SK-N-SH treated with all-trans-retinoic acid at 6 μM for 48 hours (cell line): ENCODE data around the gene VSX2.

Experiments used
- ATAC-seq: fragments of 200-7000 bp; cut with Tn5 transposase; 3 replicates; pipeline ENCODE4 v1.9.1; 2020; ENCODE audit warnings: mild to moderate bottlenecking, moderate library complexity
- ARNTL ChIP-seq: fragments of 450-650 bp; formaldehyde crosslinking; IDR thresholded peaks from 2 replicates; pipeline ENCODE4 v1.5.0; 2020; ENCODE audit warnings: low read depth, mild to moderate bottlenecking, moderate library complexity, borderline replicate concordance
- BACH2 ChIP-seq: fragments of 250-450 bp; sonication (Bioruptor Pico); IDR thresholded peaks from 2 replicates; pipeline ENCODE4 v1.9.0; 2021; ENCODE audit warnings: mild to moderate bottlenecking, borderline replicate concordance
- CSDC2 ChIP-seq: fragments of 250-450 bp; sonication (Bioruptor Pico); IDR thresholded peaks from 2 replicates; pipeline ENCODE4 v1.5.0; 2020; ENCODE audit warnings: mild to moderate bottlenecking, moderate library complexity
- ESRRG ChIP-seq: fragments of 250-450 bp; sonication (Bioruptor Pico); IDR thresholded peaks from 2 replicates; pipeline ENCODE4 v1.6.1; 2021; ENCODE audit warnings: mild to moderate bottlenecking
- GLIS3 ChIP-seq: fragments of 250-450 bp; sonication (Bioruptor Pico); IDR thresholded peaks from 2 replicates; pipeline ENCODE4 v1.5.0; 2020; ENCODE audit warnings: mild to moderate bottlenecking, moderate library complexity
- OSR1 ChIP-seq: fragments of 250-450 bp; sonication (Bioruptor Pico); IDR thresholded peaks from 2 replicates; pipeline ENCODE4 v1.8.0; 2022; ENCODE audit warnings: moderate library complexity, mild to moderate bottlenecking, inconsistent platforms
- RARB ChIP-seq: fragments of 250-450 bp; sonication (Bioruptor Pico); IDR thresholded peaks from 2 replicates; pipeline ENCODE4 v1.8.0; 2021; ENCODE audit warnings: mild to moderate bottlenecking, moderate library complexity
- SNAI2 ChIP-seq: fragments of 250-450 bp; sonication (Bioruptor Pico); IDR thresholded peaks from 2 replicates; pipeline ENCODE4 v1.5.0; 2020; ENCODE audit warnings: mild to moderate bottlenecking, moderate library complexity
- TCF4 ChIP-seq: fragments of 250-450 bp; sonication (Bioruptor Pico); IDR thresholded peaks from 2 replicates; pipeline ENCODE4 v1.8.0; 2021; ENCODE audit warnings: mild to moderate bottlenecking, moderate library complexity, borderline replicate concordance
- TSHZ2 ChIP-seq: fragments of 250-450 bp; sonication (Bioruptor Pico); IDR thresholded peaks from 2 replicates; pipeline ENCODE4 v1.5.0; 2020; ENCODE audit warnings: mild to moderate bottlenecking, moderate library complexity
- ZC3H10 ChIP-seq: fragments of 250-450 bp; sonication (Bioruptor Pico); IDR thresholded peaks from 2 replicates; pipeline ENCODE4 v1.5.1; 2021; ENCODE audit warnings: mild to moderate bottlenecking, moderate library complexity
- ZFP3 ChIP-seq: fragments of 250-450 bp; sonication (Bioruptor Pico); IDR thresholded peaks from 2 replicates; pipeline ENCODE4 v1.5.0; 2020; ENCODE audit warnings: mild to moderate bottlenecking, moderate library complexity
- ZFP30 ChIP-seq: fragments of 450-650 bp; formaldehyde crosslinking; IDR thresholded peaks from 2 replicates; pipeline ENCODE4 v1.5.0; 2022; ENCODE audit warnings: mild to moderate bottlenecking, moderate library complexity
- ZNF565 ChIP-seq: fragments of 450-650 bp; formaldehyde crosslinking; conservative IDR thresholded peaks from 2 replicates; pipeline ENCODE4 v1.5.0; 2020; ENCODE audit warnings: low read depth, mild to moderate bottlenecking, moderate library complexity
- ZNF70 ChIP-seq: fragments of 450-650 bp; formaldehyde crosslinking; IDR thresholded peaks from 2 replicates; pipeline ENCODE4 v1.5.0; 2020; ENCODE audit warnings: mild to moderate bottlenecking, moderate library complexity
- ZNF8 ChIP-seq: fragments of 450-650 bp; formaldehyde crosslinking; IDR thresholded peaks from 2 replicates; pipeline ENCODE4 v1.5.0; 2020; ENCODE audit warnings: mild to moderate bottlenecking, moderate library complexity
- TF ChIP-seq, protein P1 (sequence below): fragments of 250-450 bp; sonication (Bioruptor Pico); IDR thresholded peaks from 2 replicates; pipeline ENCODE4 v1.8.0; 2021; ENCODE audit warnings: low read depth, mild to moderate bottlenecking, moderate library complexity, borderline replicate concordance
- TF ChIP-seq, protein P2 (sequence below): fragments of 250-450 bp; sonication (Bioruptor Pico); IDR thresholded peaks from 2 replicates; pipeline ENCODE4 v1.5.1; 2021; ENCODE audit warnings: mild to moderate bottlenecking, moderate library complexity

VSX2 gene

GRCh38 chr14:74257941-74258763, 18.9 kb downstream of the VSX2 start:
- no peak for TF ChIP-seq ZFP3 (CRISPR knock-in tag)
- no peak for TF ChIP-seq TCF4 (CRISPR knock-in tag)
- TF ChIP-seq ZNF8 (CRISPR knock-in tag) = no peak
- no peak for TF ChIP-seq CSDC2 (CRISPR knock-in tag)
- TF ChIP-seq, protein P1, sequence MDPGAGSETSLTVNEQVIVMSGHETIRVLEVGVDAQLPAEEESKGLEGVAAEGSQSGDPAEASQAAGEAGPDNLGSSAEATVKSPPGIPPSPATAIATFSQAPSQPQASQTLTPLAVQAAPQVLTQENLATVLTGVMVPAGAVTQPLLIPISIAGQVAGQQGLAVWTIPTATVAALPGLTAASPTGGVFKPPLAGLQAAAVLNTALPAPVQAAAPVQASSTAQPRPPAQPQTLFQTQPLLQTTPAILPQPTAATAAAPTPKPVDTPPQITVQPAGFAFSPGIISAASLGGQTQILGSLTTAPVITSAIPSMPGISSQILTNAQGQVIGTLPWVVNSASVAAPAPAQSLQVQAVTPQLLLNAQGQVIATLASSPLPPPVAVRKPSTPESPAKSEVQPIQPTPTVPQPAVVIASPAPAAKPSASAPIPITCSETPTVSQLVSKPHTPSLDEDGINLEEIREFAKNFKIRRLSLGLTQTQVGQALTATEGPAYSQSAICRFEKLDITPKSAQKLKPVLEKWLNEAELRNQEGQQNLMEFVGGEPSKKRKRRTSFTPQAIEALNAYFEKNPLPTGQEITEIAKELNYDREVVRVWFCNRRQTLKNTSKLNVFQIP (CRISPR knock-in tag) = no peak
- TF ChIP-seq GLIS3 = no peak
- no peak for TF ChIP-seq ARNTL (CRISPR knock-in tag)
- no peak for TF ChIP-seq OSR1 (CRISPR knock-in tag)
- no peak for TF ChIP-seq ZNF565 (CRISPR knock-in tag)
- ATAC-seq = peak; percentile 17; the same call in 1 of the 3 replicates

- TF ChIP-seq BACH2 (no peak), TCF4 (CRISPR knock-in tag) (no peak), OSR1 (CRISPR knock-in tag) (no peak), CSDC2 (CRISPR knock-in tag) (no peak), ZFP30 (CRISPR knock-in tag) (no peak), TSHZ2 (CRISPR knock-in tag) (no peak), ZNF565 (CRISPR knock-in tag) (no peak), GLIS3 (no peak), SNAI2 (CRISPR knock-in tag) (no peak), ZNF70 (CRISPR knock-in tag) (no peak), ARNTL (CRISPR knock-in tag) (no peak)
- TF ChIP-seq, protein P1 (CRISPR knock-in tag) = no peak
- TF ChIP-seq, protein P2, sequence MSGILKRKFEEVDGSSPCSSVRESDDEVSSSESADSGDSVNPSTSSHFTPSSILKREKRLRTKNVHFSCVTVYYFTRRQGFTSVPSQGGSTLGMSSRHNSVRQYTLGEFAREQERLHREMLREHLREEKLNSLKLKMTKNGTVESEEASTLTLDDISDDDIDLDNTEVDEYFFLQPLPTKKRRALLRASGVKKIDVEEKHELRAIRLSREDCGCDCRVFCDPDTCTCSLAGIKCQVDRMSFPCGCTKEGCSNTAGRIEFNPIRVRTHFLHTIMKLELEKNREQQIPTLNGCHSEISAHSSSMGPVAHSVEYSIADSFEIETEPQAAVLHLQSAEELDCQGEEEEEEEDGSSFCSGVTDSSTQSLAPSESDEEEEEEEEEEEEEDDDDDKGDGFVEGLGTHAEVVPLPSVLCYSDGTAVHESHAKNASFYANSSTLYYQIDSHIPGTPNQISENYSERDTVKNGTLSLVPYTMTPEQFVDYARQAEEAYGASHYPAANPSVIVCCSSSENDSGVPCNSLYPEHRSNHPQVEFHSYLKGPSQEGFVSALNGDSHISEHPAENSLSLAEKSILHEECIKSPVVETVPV (CRISPR knock-in tag) = no peak
- no peak for ATAC-seq
Observed at GRCh38 chr14:74258764-74259035, 19.5 kb downstream of the VSX2 start.

DNA sequence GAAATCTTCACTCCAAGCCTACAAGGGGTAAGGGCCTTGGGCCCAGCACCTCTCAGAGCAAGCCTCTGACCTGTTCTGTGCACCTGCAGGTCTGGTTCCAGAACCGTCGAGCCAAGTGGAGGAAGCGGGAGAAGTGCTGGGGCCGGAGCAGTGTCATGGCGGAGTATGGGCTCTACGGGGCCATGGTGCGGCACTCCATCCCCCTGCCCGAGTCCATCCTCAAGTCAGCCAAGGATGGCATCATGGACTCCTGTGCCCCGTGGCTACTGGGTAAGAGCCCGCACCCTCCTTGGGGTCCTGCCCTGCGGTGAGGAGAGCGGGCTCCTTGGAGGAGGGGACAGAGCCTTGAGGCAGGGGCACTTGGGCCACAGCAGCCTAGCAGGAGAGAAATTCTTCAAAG, 20.3 kb downstream of the VSX2 start:
- ATAC-seq = no peak
- no peak for TF ChIP-seq RARB
- TF ChIP-seq ZNF565 (CRISPR knock-in tag) = no peak
- TF ChIP-seq ZFP30 (CRISPR knock-in tag) = no peak
- TF ChIP-seq ZC3H10 = no peak
- no peak for TF ChIP-seq ESRRG (CRISPR knock-in tag)
- TF ChIP-seq OSR1 (CRISPR knock-in tag) = no peak
- TF ChIP-seq, protein P1 (CRISPR knock-in tag) = no peak
